Liver (tissue), 3 donors: ENCODE results near the gene CD9.

ENCODE experiments used
- EGR1 ChIP-seq, 2 donors: IDR thresholded peaks; 2 replicates each; pipeline ENCODE4 v1.6.1; 2016 to 2018; ENCODE audit warnings: antibody characterized with exemption in 2 of 2, low read depth in 2 of 2
- GABPA ChIP-seq, 2 donors: IDR thresholded peaks in 1 of 2; conservative IDR thresholded peaks in 1 of 2; 2 replicates each; pipeline ENCODE4 v1.6.1; 2016; ENCODE audit warnings: antibody characterized with exemption in 2 of 2, mild to moderate bottlenecking in 1 of 2, moderate library complexity in 1 of 2
- JUND ChIP-seq, 2 donors: IDR thresholded peaks; 2 replicates each; pipeline ENCODE4 v1.6.1; 2016; ENCODE audit warnings: antibody characterized with exemption in 2 of 2
- MAX ChIP-seq: IDR thresholded peaks from 2 replicates; pipeline ENCODE4 v1.6.1; 2016; ENCODE audit warnings: antibody characterized with exemption
- RAD21 ChIP-seq, 2 donors: IDR thresholded peaks; 2 replicates each; pipeline ENCODE4 v1.6.1; 2016; ENCODE audit warnings: antibody characterized with exemption in 2 of 2, mild to moderate bottlenecking in 2 of 2
- RXRA ChIP-seq, 2 donors: IDR thresholded peaks; 2 replicates each; pipeline ENCODE4 v1.6.1; 2017 to 2018; ENCODE audit warnings: antibody characterized with exemption in 2 of 2, mild to moderate bottlenecking in 1 of 2
- SP1 ChIP-seq: IDR thresholded peaks from 2 replicates; pipeline ENCODE4 v1.6.1; 2018; ENCODE audit warnings: antibody characterized with exemption, mild to moderate bottlenecking
- TAF1 ChIP-seq: conservative IDR thresholded peaks from 2 replicates; pipeline ENCODE4 v1.6.1; 2016; ENCODE audit warnings: antibody characterized with exemption, mild to moderate bottlenecking
- YY1 ChIP-seq: IDR thresholded peaks from 2 replicates; pipeline ENCODE4 v1.6.1; 2016; ENCODE audit warnings: antibody characterized with exemption, mild to moderate bottlenecking
- TF ChIP-seq, protein P1 (sequence below): fragments of 150-350 bp; IDR thresholded peaks from 2 replicates; pipeline ENCODE4 v1.5.1; 2017; ENCODE audit warnings: improper control_type of control experiment, low read depth, low read length; ENCODE audit not compliant: missing input control
- TF ChIP-seq, protein P2 (sequence below): IDR thresholded peaks from 2 replicates; pipeline ENCODE4 v1.6.1; 2016; ENCODE audit warnings: antibody characterized with exemption
- TF ChIP-seq, protein P3 (sequence below): IDR thresholded peaks from 2 replicates; pipeline ENCODE4 v1.6.1; 2016; ENCODE audit warnings: antibody characterized with exemption, mild to moderate bottlenecking
- donor health status: healthy.
- donor health status: healthy.

- TF ChIP-seq RAD21 (IDR thresholded peaks at IDR 0.05) (no peak), GABPA (IDR thresholded peaks at IDR 0.05 in 1 of 2, conservative IDR thresholded peaks at IDR 0.05 in 1 of 2) (no peak), SP1 (no peak), MAX (no peak), RXRA (IDR thresholded peaks at IDR 0.05) (no peak), TAF1 (no peak), JUND (IDR thresholded peaks at IDR 0.05) (no peak), YY1 (no peak), EGR1 (IDR thresholded peaks at IDR 0.05; ENCODE audit: low read depth in 2 of 2) (no peak)
- TF ChIP-seq, protein P1, sequence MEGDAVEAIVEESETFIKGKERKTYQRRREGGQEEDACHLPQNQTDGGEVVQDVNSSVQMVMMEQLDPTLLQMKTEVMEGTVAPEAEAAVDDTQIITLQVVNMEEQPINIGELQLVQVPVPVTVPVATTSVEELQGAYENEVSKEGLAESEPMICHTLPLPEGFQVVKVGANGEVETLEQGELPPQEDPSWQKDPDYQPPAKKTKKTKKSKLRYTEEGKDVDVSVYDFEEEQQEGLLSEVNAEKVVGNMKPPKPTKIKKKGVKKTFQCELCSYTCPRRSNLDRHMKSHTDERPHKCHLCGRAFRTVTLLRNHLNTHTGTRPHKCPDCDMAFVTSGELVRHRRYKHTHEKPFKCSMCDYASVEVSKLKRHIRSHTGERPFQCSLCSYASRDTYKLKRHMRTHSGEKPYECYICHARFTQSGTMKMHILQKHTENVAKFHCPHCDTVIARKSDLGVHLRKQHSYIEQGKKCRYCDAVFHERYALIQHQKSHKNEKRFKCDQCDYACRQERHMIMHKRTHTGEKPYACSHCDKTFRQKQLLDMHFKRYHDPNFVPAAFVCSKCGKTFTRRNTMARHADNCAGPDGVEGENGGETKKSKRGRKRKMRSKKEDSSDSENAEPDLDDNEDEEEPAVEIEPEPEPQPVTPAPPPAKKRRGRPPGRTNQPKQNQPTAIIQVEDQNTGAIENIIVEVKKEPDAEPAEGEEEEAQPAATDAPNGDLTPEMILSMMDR, result no peak
- TF ChIP-seq, protein P2, sequence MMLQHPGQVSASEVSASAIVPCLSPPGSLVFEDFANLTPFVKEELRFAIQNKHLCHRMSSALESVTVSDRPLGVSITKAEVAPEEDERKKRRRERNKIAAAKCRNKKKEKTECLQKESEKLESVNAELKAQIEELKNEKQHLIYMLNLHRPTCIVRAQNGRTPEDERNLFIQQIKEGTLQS, result no peak
- TF ChIP-seq, protein P3, sequence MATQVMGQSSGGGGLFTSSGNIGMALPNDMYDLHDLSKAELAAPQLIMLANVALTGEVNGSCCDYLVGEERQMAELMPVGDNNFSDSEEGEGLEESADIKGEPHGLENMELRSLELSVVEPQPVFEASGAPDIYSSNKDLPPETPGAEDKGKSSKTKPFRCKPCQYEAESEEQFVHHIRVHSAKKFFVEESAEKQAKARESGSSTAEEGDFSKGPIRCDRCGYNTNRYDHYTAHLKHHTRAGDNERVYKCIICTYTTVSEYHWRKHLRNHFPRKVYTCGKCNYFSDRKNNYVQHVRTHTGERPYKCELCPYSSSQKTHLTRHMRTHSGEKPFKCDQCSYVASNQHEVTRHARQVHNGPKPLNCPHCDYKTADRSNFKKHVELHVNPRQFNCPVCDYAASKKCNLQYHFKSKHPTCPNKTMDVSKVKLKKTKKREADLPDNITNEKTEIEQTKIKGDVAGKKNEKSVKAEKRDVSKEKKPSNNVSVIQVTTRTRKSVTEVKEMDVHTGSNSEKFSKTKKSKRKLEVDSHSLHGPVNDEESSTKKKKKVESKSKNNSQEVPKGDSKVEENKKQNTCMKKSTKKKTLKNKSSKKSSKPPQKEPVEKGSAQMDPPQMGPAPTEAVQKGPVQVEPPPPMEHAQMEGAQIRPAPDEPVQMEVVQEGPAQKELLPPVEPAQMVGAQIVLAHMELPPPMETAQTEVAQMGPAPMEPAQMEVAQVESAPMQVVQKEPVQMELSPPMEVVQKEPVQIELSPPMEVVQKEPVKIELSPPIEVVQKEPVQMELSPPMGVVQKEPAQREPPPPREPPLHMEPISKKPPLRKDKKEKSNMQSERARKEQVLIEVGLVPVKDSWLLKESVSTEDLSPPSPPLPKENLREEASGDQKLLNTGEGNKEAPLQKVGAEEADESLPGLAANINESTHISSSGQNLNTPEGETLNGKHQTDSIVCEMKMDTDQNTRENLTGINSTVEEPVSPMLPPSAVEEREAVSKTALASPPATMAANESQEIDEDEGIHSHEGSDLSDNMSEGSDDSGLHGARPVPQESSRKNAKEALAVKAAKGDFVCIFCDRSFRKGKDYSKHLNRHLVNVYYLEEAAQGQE, result no peak
Measured at GRCh38 chr12:6269986-6270385, 69.8 kb downstream of the CD9 start.
